Fibroblast of the aortic adventitia (primary cell): ENCODE measurements around the gene TNRC6A. TPM values are rescaled to one million over a fixed set of nuclear protein-coding genes. Genes with fewer than 3 reads are reported as not detected.
"Not testable (repeated sequence)": the region's sequence is repeated elsewhere in the genome, so short reads cannot be mapped to it uniquely, and the experiment has no call there.

Source experiments
- DNase-seq: peaks from one replicate; pipeline ENCODE4 v3.0.0-alpha.2; 2010; ENCODE audit warnings: low read depth
- H3K4me3 ChIP-seq: 2 replicates; pipeline ENCODE4 v1.5.1; 2011; ENCODE audit warnings: low read depth, mild to moderate bottlenecking, control low read depth, low read length, moderate library complexity
- CTCF ChIP-seq: IDR thresholded peaks from 2 replicates; pipeline ENCODE4 v1.5.1; 2011; ENCODE audit warnings: mild to moderate bottlenecking, low read length, control low read depth, inconsistent platforms; ENCODE audit not compliant: insufficient read depth
- total RNA-seq: library from RNA; depleted of rRNA; stranded (reverse); fragments of >200 nt; gene quantifications from 2 replicates; pipeline ENCODE4 v1.2.3, GENCODE V29; 2012; ENCODE audit warnings: low replicate concordance

TNRC6A gene
- total RNA-seq, 1 donor, result 32.2 TPM

GRCh38 chr16:24801761-24802302, 72.4 kb downstream of the TNRC6A start:
- no peak overlapping the region for H3K4me3 ChIP-seq
- no peak for DNase-seq
- TF ChIP-seq CTCF, result no peak

- DNase-seq, result no peak
- no peak overlapping the region for H3K4me3 ChIP-seq
- no peak for TF ChIP-seq CTCF
Measured at GRCh38 chr16:24805484-24805883, 76.0 kb downstream of the TNRC6A start.

GRCh38 chr16:24807301-24807700, 77.8 kb downstream of the TNRC6A start:
- no peak overlapping the region for H3K4me3 ChIP-seq
- TF ChIP-seq CTCF, result no peak
- no peak for DNase-seq

- TF ChIP-seq CTCF, result no peak
- no peak overlapping the region for H3K4me3 ChIP-seq
- DNase-seq, result no peak
Measured at GRCh38 chr16:24810951-24811843, 81.7 kb downstream of the TNRC6A start.

GRCh38 chr16:24812813-24813212, 83.4 kb downstream of the TNRC6A start:
- H3K4me3 ChIP-seq, DNase-seq: not testable (repeated sequence)

- DNase-seq, result no peak
- no peak for TF ChIP-seq CTCF
- H3K4me3 ChIP-seq, result no peak overlapping the region
Measured at GRCh38 chr16:24815021-24815420, 85.6 kb downstream of the TNRC6A start.

GRCh38 chr16:24816688-24817087, 87.2 kb downstream of the TNRC6A start:
- TF ChIP-seq CTCF, result no peak
- no peak for DNase-seq
- H3K4me3 ChIP-seq, result no peak overlapping the region
